ENCODE data around the gene SORCS2. TPM values are rescaled to one million over a fixed set of nuclear protein-coding genes. Genes with fewer than 3 reads are reported as not detected.

The SORCS2 gene
- total RNA-seq, 2 experiments from 2014 or later, result 0.03 TPM; not detected in 1

GRCh38 chr4:7522452-7523220 is 330.3 kb downstream of the SORCS2 start:
- CTCF ChIA-PET (ENCODE audit: unreplicated experiment), result no interaction called here
- DNase-seq (ENCODE audit: low spot score), result no peak
- no peaks in the 10 kb centered on the region for H4K20me1 ChIP-seq (ENCODE audit: insufficient read depth, low read length)
- H3K4me3 ChIP-seq (ENCODE audit: low read depth, low read length, poor library complexity, severe bottlenecking), result no peak overlapping the region
- H2AFZ ChIP-seq (ENCODE audit: low read length), result no peak overlapping the region
- no peak for TF ChIP-seq EZH2phosphoT487 (IDR thresholded peaks at IDR 0.05; ENCODE audit: borderline replicate concordance, low read depth, low read length)
- TF ChIP-seq CTCF (conservative IDR thresholded peaks at IDR 0.05; ENCODE audit: low read length), result no peak
- no peaks in the 10 kb centered on the region for H3K79me2 ChIP-seq (ENCODE audit: insufficient read depth, low read depth, low read length)
- H3K27ac ChIP-seq (ENCODE audit: low read depth, low read length, poor library complexity, severe bottlenecking), result no peak overlapping the region
- H3K9me3 ChIP-seq (ENCODE audit: low read length), result no peaks in the 10 kb centered on the region
- BruUV-seq (replicated peaks), result no TSS peak
- no peaks in the 10 kb centered on the region for H3K4me1 ChIP-seq (ENCODE audit: insufficient read depth, low read length, poor library complexity, severe bottlenecking)
- no peaks in the 10 kb centered on the region for H3K36me3 ChIP-seq (ENCODE audit: insufficient read depth, low read length)
- H3K9me2 ChIP-seq (ENCODE audit: insufficient read depth, low read length), result no peaks in the 10 kb centered on the region
- intact Hi-C loops (cut with micrococcal nuclease; ENCODE audit: unreplicated experiment), result no loop called here
- POLR2A ChIA-PET, result no interaction called here
- no peak overlapping the region for H3K4me2 ChIP-seq (ENCODE audit: low read length)

- no peaks in the 10 kb centered on the region for H4K20me1 ChIP-seq (ENCODE audit: insufficient read depth, low read length)
- BruUV-seq (replicated peaks), result no TSS peak
- H2AFZ ChIP-seq (ENCODE audit: low read length), result no peak overlapping the region
- DNase-seq (ENCODE audit: low spot score), result no peak
- no peak for TF ChIP-seq EZH2phosphoT487 (IDR thresholded peaks at IDR 0.05; ENCODE audit: borderline replicate concordance, low read depth, low read length)
- no peak for TF ChIP-seq CTCF (conservative IDR thresholded peaks at IDR 0.05; ENCODE audit: low read length)
- no peak overlapping the region for H3K4me2 ChIP-seq (ENCODE audit: low read length)
- intact Hi-C loops (cut with micrococcal nuclease; ENCODE audit: unreplicated experiment), result no loop called here
- H3K4me3 ChIP-seq (ENCODE audit: low read depth, low read length, poor library complexity, severe bottlenecking), result no peak overlapping the region
- H3K9me3 ChIP-seq (ENCODE audit: low read length), result no peaks in the 10 kb centered on the region
- no peak overlapping the region for H3K27ac ChIP-seq (ENCODE audit: low read depth, low read length, poor library complexity, severe bottlenecking)
- POLR2A ChIA-PET, result no interaction called here
- no peaks in the 10 kb centered on the region for H3K9me2 ChIP-seq (ENCODE audit: insufficient read depth, low read length)
- H3K79me2 ChIP-seq (ENCODE audit: insufficient read depth, low read depth, low read length), result no peaks in the 10 kb centered on the region
- H3K36me3 ChIP-seq (ENCODE audit: insufficient read depth, low read length), result no peaks in the 10 kb centered on the region
- no peaks in the 10 kb centered on the region for H3K4me1 ChIP-seq (ENCODE audit: insufficient read depth, low read length, poor library complexity, severe bottlenecking)
- CTCF ChIA-PET (ENCODE audit: unreplicated experiment), result no interaction called here
Observed at GRCh38 chr4:7523526-7523925, 331.2 kb downstream of the SORCS2 start.

- CTCF ChIA-PET (ENCODE audit: unreplicated experiment), result no interaction called here
- H3K9me2 ChIP-seq (ENCODE audit: insufficient read depth, low read length), result no peaks in the 10 kb centered on the region
- no peak overlapping the region for H3K4me2 ChIP-seq (ENCODE audit: low read length)
- H3K79me2 ChIP-seq (ENCODE audit: insufficient read depth, low read depth, low read length), result no peaks in the 10 kb centered on the region
- no peaks in the 10 kb centered on the region for H3K4me1 ChIP-seq (ENCODE audit: insufficient read depth, low read length, poor library complexity, severe bottlenecking)
- H2AFZ ChIP-seq (ENCODE audit: low read length), result no peak overlapping the region
- H3K4me3 ChIP-seq (ENCODE audit: low read depth, low read length, poor library complexity, severe bottlenecking), result no peak overlapping the region
- H3K36me3 ChIP-seq (ENCODE audit: insufficient read depth, low read length), result no peaks in the 10 kb centered on the region
- no peaks in the 10 kb centered on the region for H4K20me1 ChIP-seq (ENCODE audit: insufficient read depth, low read length)
- H3K9me3 ChIP-seq (ENCODE audit: low read length), result no peaks in the 10 kb centered on the region
- intact Hi-C loops (cut with micrococcal nuclease; ENCODE audit: unreplicated experiment), result no loop called here
- H3K27ac ChIP-seq (ENCODE audit: low read depth, low read length, poor library complexity, severe bottlenecking), result no peak overlapping the region
- no peak for DNase-seq (ENCODE audit: low spot score)
- BruUV-seq (replicated peaks), result no TSS peak
- POLR2A ChIA-PET, result no interaction called here
- no peak for TF ChIP-seq CTCF (conservative IDR thresholded peaks at IDR 0.05; ENCODE audit: low read length)
- no peak for TF ChIP-seq EZH2phosphoT487 (IDR thresholded peaks at IDR 0.05; ENCODE audit: borderline replicate concordance, low read depth, low read length)
Observed at GRCh38 chr4:7524064-7524682, 331.8 kb downstream of the SORCS2 start.

All from OCI-LY7 (cell line).